ENCODE results near the gene PTPRH. TPM values are rescaled to one million over a fixed set of nuclear protein-coding genes. Genes with fewer than 3 reads are reported as not detected.
A peak's percentile ranks its signal among the peaks of the same experiment; 100 is the strongest.
"Not testable (repeated sequence)": the region's sequence is repeated elsewhere in the genome, so short reads cannot be mapped to it uniquely, and the experiment has no call there.

PTPRH gene
- total RNA-seq, 1 donor from 2014 or later: 0.54 TPM

DNA sequence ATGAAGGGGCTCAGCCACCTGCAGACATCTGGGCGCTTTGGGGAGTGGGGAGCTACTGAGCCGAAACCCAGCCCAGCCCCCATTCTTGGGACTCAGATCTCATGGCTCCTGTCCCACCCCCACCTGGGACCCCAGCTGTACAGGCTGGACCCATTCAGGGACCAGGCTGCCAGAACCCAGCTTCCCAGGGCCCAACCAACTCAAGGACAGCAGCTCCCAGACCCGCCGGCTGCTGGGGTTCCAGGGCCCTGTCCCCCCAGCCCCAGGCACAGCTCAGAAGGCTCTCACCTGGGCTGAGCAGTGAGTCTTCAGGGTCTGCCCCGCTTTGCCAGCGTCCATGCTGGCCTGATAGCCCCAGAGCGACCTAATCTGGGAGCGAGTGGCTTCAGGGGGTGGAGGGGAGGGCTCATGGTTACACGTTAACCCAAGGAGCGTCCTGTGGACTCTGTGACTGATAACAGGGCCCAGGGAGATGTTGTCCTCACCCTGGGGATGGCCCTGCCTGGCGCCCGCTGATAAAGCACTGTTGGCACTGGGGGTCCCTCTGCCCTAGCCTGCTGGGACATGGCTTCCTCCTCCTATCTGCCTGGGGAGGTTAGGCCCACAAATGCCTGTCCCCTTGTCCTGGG lies 19.2 kb upstream of the PTPRH start, which contains the start of gene TMEM86B:
TMEM86B (minus strand) TSS at position 361 of the 629 bp plus-strand sequence; CDS start at position 339, 22 bp downstream.
- DNase-seq (no peak), ATAC-seq (ENCODE audit: poor library complexity) (peak; percentile 9)
- intact Hi-C loops (cut with DNase I): no loop called here

DNA sequence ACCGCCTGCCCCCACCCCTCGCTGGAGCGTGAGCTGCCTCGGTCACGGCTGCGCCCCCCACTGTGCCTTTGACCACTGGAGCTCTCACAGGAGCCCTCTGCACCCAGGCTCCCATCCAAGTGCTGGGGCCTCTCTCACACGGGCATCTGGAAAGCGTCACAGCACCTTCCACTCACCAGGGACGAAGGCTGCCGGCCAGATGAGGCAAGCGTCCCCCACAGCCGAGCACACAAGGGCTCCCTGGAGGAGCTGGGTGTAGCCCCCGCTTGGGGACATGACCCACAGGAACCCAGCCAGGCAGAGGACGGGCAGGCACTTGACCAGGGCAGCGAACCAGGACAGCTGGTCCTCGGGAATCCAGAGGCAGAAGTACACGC lies 18.7 kb upstream of the PTPRH start:
- DNase-seq: peak; percentile 70
- ATAC-seq (ENCODE audit: poor library complexity): peak; percentile 80
- intact Hi-C loops (cut with DNase I): no loop called here

DNA sequence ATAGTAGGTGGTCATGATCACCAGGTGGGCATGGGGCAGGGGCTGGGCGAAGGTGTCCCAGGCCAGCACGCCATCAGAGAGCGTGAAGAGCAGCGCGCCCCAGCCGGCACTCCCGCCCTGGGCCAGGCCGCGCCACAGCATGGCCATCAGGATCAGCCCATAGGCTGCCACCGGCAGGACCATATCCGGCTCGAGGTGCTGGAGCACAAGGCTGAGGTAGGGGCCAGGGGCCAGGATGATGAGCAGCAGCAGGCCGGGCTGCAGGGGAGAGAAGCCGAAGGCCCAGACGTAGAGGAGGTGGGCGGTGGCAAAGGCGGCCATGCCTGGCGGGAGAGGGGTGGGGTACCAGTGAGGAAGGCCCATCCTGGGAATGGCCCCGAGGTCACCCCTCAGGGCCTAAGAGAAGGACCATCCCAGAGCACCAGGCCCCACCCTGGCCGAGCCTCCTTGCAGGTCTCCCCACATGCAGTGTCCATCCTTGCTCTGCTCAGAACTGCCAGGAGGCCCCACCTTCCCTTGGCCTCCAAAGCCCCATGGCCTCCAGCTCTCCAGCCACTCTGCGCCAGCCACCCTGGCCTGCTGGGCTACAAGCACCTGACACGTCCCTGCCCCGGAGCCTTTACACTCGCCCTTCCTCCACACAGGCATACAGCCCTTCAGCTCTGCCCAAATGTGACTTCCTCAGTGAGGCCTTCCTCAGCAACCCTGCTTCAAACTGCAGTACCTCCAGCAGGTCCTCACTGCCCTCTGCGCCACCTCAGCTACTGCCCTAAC lies 18.1 kb upstream of the PTPRH start:
- no peak for DNase-seq
- peak; percentile 24 for ATAC-seq (ENCODE audit: poor library complexity)

DNA sequence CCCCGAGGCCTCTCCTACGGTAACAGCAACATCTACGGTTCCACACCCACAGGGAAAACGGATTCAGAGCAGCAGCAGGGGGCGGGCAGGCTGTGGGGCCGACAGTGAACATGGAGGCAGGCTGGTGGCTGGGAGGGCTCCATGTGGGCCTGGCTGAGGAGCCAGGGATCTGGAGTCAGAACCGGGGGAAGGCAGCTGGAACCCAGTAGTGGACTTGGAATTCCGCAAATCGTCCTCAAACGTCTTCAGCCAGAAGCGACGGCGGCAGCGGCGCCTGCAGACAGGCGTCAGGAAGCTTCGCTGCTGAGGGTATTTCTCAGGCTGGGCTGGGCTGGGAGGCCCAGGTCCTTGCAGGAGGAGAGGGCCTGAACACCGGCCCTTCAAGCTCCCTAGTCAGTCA lies 17.5 kb upstream of the PTPRH start:
- ATAC-seq (ENCODE audit: poor library complexity): no peak
- DNase-seq: no peak
- intact Hi-C loops (cut with DNase I): no loop called here

More for the DNA sequence above, 18.1 kb upstream of the PTPRH start:
- intact Hi-C loops (cut with DNase I): no loop called here

DNA sequence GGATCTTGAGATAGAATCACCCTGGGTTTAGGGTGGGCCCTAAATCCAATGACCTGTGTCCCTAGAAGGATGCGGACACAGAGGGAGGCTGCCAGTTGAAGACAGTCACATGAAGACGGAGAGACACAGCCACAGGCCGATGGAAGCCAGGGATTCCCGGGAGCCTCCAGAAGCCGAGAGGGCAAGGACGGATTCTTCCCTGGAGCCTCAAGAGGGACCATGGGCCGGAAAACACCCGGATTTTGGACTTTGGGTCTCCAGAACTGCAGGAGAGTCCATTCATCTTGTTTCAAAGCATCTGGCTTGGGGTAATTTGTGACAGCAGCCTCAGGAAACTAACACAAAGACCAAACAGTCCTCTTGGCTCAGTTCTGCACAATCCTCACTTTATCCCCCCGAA lies 17.0 kb upstream of the PTPRH start:
- intact Hi-C loops (cut with DNase I): no loop called here

DNA sequence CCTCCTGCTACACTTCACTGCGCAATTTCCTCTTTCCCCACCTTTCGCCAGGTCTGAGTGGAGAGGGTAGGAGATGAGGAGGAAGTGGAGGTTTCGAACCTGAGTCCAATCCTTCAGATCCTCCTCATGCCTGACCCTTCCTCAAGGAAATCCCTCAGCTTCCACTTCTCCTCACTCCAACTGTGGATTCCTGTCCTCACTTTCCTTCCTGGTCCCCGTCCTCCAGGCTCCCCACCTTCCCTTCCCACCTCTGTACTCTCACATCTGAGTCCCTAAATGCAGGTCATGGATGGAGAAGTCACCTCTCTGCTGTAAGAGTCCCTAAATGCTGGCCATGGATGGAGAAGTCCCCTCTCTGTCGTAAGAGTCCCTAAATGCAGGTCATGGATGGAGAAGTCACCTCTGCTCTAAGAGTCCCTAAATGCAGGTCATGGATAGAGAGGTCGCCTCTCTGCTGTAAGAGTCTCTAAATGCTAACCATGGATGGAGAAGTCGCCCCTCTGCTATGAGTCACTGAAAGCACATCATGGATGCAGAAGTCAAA lies 16.2 kb upstream of the PTPRH start:
- DNase-seq (no peak), ATAC-seq (ENCODE audit: poor library complexity) (no peak)
- intact Hi-C loops (cut with DNase I): no loop called here

More for the DNA sequence above, 17.0 kb upstream of the PTPRH start:
- ATAC-seq (ENCODE audit: poor library complexity): no peak
- DNase-seq: no peak

DNA sequence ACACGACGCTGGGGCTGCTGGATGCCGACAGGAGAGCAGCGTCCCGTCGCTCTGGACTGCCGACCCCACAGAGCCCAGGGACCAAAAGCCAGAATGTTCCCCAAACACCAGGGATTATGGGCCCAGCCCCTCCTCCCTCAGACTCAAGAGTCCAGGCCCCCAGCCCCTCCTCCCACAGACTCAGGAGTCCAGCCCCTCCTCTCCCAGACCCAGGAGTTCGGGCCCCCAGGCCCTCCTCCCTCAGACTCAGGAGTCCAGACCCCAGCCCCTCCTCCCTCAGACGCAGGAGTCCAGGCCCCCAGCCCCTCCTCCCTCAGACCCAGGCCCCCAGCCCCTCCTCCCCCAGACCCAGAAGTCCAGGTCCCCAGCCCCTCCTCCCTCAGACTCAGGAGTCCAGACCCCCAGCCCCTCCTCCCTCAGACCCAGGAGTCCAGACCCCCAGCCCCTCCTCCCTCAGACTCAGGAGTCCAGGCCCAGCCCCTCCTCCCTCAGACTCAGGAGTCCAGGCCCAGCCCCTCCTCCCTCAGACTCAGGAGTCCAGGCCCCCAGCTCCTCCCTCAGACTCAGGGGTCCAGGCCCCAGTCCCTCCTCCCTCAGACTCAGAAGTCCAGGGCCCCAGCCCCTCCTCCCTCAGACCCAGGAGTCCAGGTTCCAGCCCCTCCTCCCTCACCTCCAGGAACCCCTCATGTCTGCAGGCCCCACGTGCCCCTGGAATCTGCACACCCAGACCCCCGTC lies 15.5 kb upstream of the PTPRH start:
- ATAC-seq (ENCODE audit: poor library complexity); intact Hi-C loops (cut with DNase I): not testable (repeated sequence)

DNA sequence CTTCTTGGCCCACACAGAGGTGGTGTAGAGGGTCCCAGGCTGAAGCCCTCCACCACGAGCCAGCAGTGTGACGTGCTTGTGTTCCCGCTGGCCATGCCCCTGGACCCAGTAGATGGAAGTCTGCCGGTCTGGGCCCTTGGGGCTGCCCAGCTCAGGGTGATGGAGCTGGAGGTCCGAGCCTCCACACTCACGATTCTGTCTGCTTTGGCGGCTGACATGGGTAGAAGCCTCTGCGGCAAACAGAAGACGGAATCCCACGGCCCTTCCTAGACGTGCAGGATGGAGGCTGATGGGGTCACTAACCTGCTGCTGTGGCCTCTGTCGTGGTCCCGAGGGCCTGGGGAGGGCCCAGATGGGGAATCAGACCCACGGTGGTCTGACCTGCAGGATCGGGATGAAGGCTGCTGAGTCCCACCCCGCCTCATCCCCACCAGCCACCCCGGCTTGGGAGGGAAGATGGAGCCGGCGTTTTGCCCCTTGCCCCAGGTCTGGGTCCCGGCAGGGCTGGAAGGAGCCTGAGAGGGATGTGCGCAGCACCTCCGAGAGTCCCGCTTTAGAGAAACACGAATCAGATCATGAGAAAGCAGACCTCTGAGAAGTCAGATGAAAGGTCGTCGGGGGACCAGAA lies 14.9 kb upstream of the PTPRH start:
- no peak for DNase-seq
- ATAC-seq (ENCODE audit: poor library complexity): no peak
- intact Hi-C loops (cut with DNase I): no loop called here

More for the DNA sequence above, 15.5 kb upstream of the PTPRH start:
- not testable (repeated sequence) for DNase-seq

DNA sequence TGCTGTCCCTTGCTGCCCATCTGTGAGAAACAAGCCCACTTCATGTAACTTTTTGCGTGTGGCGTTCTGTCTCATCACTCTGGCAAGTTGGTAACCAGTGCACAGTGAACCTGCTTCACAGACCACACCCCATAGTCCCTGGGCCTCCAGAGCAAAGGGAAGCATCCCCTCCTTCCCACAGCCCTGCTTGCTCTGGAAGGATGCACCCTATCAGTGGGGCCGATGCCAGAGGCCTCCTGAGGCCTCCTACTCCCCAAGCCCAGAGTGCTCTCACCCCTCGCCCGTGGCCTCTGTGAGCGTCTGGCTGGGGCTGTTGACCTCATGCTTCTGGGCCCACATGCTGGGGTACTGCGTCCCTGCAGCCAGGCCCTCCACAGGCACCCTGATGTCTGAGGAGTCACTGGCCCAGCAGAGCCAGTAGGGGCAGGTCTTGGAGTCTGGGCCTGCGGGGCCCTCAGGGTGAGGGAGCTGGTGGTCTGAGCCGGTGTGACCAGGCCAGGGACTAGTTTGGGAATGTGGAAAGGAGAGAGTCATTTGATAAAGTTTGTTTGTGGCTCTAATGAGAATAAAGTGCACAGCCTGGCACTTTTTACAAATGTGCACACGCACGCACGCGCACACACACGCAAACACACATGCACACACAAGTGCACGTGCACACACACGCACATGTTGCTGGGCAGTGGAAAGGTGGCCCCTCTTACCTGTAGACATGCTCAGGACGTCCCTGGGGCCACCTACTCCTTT lies 14.2 kb upstream of the PTPRH start:
- ATAC-seq (ENCODE audit: poor library complexity): no peak
- DNase-seq: no peak
- intact Hi-C loops (cut with DNase I): no loop called here

DNA sequence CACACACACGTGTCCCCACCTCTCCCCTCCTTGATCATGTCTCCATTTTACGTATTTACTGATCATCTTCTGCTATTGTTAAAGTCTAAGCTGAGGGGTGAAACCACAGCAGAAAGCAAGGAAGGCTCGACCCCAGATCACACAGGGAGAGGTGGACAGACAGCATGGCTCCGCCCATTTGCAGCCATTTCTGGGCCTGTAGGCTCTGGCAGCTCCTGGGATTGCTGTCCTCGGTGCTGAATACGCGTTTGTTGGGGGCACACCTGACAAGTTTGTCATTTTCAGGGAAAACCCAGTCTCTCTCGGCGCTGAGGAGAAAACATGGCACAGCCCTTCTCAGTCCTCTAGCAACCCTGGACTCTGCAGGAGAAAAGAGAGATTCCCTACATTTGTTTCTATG lies 11.2 kb upstream of the PTPRH start:
- no peak for DNase-seq
- intact Hi-C loops (cut with DNase I): no loop called here
- no peak for ATAC-seq (ENCODE audit: poor library complexity)

DNA sequence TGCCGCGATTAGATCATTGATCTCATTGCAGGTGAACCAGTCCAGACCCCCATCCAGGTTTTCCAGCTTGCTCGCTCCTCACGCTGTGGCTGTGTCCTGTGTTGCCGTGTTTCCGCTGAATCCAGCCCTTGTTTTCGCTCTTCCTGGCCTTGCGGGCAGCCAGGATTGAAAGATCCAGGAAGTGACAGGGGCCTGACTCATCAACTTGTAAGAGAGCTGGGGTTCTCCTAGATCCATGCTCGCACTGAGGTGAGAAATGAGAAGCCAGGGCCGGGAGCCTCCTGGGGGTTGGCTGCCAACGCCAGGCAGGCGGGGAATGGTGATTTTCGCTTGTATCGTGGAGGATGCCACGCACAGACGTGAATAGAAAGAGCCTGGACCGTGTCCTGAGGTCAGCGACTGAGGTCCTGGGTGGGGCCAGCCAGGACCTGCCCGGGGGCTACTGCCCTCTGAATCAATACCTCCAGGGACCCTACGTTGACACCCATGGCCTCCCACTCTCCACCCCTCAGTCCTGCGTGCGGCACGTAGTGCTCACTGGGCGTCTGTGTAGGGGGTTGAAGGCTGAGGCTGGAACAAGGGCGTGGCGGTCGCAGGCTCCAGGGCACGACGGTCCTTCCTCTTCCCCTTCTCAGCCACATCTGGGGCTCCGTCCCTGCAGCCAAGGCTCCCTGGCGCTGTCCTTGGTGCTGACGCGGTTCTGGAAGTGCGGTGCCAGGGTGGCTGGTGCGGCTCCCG lies 7.3 kb upstream of the PTPRH start:
- ATAC-seq (ENCODE audit: poor library complexity): peak; percentile 92
- intact Hi-C loops (cut with DNase I): no loop called here
- DNase-seq: peak; percentile 89

DNA sequence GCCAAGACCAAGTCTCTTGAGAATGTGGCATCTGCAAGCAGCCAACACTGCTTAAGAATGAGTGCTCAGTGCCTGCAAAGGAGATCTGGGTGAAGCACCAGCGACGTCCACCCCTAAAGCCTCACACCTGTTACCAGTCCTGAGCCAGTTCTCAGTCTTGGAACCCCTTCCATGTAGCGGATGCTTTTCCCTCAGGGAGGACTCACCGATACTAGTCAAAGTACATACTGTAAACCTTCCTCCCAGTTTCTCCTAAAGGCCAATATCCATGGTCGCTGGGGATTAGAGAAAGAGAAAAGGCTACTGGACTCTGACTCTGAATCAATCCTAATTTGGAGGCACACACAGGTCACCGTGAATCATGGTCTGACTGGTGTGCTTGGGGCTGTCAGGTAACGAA lies 4.2 kb upstream of the PTPRH start:
- intact Hi-C loops (cut with DNase I): no loop called here
- ATAC-seq (ENCODE audit: poor library complexity) (no peak), DNase-seq (no peak)

DNA sequence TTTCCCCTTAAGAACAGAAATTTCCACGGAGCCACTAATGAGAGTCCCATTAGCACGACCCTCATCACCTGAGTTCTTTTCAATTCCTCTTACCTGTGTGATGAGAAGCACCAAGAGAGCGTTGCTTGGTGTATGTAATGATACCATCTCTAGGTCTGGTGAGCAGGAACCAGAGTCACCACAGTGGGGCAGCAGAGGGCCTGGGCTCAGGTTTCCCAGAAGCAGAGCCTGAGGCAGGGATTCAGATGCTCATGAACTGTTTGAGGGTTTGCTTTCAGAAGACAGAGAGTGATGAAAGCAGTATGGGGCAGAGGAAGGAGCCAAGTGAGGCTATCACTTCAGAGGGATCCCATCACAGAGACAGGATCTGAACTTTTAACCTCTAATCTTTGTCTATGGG lies 3.1 kb upstream of the PTPRH start:
- intact Hi-C loops (cut with DNase I): no loop called here
- no peak for ATAC-seq (ENCODE audit: poor library complexity)
- no peak for DNase-seq

DNA sequence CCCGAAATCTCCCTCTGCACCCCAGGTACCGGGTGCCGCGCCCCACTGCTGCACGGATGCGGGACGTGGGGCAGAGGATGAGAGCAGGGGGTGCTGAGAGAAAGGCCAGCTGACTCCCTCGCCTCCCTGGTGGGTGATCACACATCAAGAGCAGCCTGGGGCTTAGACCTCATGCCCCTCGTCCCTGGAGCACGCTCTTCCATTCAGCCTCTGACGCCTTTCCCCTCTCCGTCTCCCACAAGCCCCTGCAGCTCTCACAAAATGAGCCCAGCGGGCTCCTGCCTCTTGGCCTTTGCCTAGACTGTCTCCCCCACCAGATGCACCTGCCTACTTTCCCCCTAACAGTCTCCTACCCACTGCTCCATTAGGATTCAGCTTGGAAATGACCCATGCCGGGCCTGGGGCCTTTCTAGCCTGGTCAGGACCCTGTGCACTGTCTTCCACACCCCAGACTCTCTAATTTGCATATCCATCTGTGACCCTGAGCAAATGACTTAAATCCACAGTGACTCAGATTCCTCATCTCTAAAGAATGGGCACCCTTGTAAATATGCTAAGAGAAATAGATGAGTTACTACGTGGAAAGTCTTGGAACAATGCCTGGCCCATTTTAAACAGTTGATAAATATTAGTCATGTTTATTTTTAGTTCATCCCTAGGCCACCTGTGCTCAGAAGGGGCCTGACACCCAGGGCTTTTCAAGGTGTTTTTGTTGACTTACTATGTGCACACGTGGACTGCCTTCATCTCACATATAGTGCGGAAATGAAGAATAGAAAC lies 582 bp upstream of the PTPRH start:
- ATAC-seq (ENCODE audit: poor library complexity) (peak; percentile 21), DNase-seq (no peak)
- intact Hi-C loops (cut with DNase I): no loop called here

DNA sequence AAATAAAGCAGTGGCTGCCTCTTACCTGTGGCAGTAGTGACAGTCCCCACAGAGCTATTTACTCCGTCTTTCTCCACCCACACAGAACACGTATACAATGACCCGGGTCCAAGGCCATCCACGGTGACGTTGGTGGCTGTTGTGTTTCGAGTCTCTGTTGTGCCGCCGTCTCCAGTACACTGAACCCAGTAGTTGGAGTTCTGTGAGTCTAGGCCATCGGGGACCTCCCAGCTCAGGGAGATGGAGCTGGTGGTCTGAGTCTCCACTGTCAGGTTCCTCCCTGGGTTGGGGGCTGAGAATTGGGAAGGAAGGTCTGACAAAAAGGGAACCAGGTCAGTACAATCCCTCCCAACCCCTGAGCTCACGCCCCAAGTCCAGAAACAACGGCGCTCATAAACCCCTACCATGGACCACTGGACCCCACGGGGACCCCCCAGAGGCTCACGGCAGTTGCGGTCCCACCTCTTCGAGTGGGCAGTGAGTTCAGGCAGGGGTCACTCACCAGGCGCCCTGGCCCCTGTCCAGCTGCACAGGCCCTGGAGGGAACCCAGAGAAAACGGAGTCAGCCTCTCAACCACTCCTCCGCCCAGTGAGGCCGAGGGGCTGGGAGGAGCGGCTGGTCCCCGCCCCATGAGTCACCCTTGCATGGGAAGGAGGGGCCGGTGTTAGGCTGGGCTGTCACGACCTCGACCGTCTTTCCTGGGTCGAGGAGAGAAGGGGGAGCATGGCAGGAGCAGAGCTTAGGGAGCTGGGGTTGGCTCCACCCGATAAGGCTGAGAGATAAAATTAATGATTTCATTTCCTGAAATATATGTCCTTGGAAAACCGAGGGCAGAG lies 2.4 kb downstream of the PTPRH start:
- peak; percentile 96 for ATAC-seq (ENCODE audit: poor library complexity)
- peak; percentile 83 for DNase-seq
- intact Hi-C loops (cut with DNase I): no loop called here

DNA sequence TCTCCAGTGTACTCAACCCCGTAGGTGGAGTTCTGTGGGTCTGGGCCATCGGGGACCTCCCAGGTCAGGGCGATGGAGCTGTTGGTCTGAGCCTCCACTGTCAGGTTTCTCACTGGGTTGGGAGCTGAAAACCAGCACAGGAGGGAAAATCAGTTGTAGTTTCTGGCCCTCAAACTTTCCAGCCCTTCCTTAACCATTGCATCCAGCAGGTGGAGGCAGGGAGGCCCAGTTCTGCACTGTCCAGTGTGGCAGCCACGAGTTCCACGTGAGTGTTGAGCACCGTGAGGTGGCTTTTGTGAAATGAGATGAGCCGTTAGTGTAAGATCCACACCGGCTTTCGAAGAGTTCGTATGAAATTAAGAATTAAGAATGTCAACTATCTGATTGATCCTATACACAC lies 7.1 kb downstream of the PTPRH start:
- intact Hi-C loops (cut with DNase I); ATAC-seq (ENCODE audit: poor library complexity); DNase-seq: not testable (repeated sequence)
